Hepatocyte (in vitro differentiated cells): ENCODE results near the gene UBE2L3. TPM values are rescaled to one million over a fixed set of nuclear protein-coding genes. Genes with fewer than 3 reads are reported as not detected.

ENCODE experiments used
- DNase-seq: peaks from one replicate; pipeline ENCODE4 v3.0.0-alpha.2; 2016; ENCODE audit warnings: low spot score
- H2AFZ ChIP-seq: fragments of 200-600 bp; sonication (generic); 2 replicates; pipeline ENCODE4 v1.6.0; 2016; ENCODE audit warnings: antibody characterized with exemption, mild to moderate bottlenecking
- H3K27ac ChIP-seq: fragments of 200-600 bp; sonication (generic); 2 replicates; pipeline ENCODE4 v1.5.1; 2016; ENCODE audit warnings: mild to moderate bottlenecking
- H3K27me3 ChIP-seq: fragments of 200-600 bp; sonication (generic); 2 replicates; pipeline ENCODE4 v1.6.1; 2016
- H3K36me3 ChIP-seq: fragments of 200-600 bp; sonication (generic); replicated peaks from 2 replicates; pipeline ENCODE4 v1.5.1; 2016; ENCODE audit warnings: low read depth; ENCODE audit not compliant: insufficient read depth
- H3K4me1 ChIP-seq: fragments of 200-600 bp; sonication (generic); 2 replicates; pipeline ENCODE4 v1.5.1; 2016; ENCODE audit warnings: mild to moderate bottlenecking, moderate library complexity; ENCODE audit not compliant: insufficient read depth
- H3K4me2 ChIP-seq: fragments of 200-600 bp; sonication (generic); 2 replicates; pipeline ENCODE4 v1.6.0; 2016
- H3K4me3 ChIP-seq: fragments of 200-600 bp; sonication (generic); 2 replicates; pipeline ENCODE4 v1.5.1; 2016; ENCODE audit warnings: mild to moderate bottlenecking
- H3K79me2 ChIP-seq: fragments of 200-600 bp; sonication (generic); 2 replicates; pipeline ENCODE4 v1.6.0; 2017; ENCODE audit warnings: mild to moderate bottlenecking
- H3K9me2 ChIP-seq: fragments of 200-600 bp; sonication (generic); replicated peaks from 2 replicates; pipeline ENCODE4 v1.6.0; 2017; ENCODE audit warnings: mild to moderate bottlenecking; ENCODE audit not compliant: insufficient read depth
- H3K9me3 ChIP-seq: fragments of 200-600 bp; sonication (generic); 2 replicates; pipeline ENCODE4 v1.5.1; 2016; ENCODE audit warnings: low read depth, mild to moderate bottlenecking
- H4K20me1 ChIP-seq: fragments of 200-600 bp; sonication (generic); 2 replicates; pipeline ENCODE4 v1.6.0; 2016; ENCODE audit warnings: mild to moderate bottlenecking; ENCODE audit not compliant: insufficient read depth, poor library complexity, severe bottlenecking
- EZH2 ChIP-seq: fragments of 200-600 bp; sonication (generic); IDR thresholded peaks from 2 replicates; pipeline ENCODE4 v1.6.1; 2016; ENCODE audit warnings: antibody characterized with exemption, mild to moderate bottlenecking, borderline replicate concordance
- EZH2phosphoT487 ChIP-seq: fragments of 200-600 bp; sonication (generic); IDR thresholded peaks from one replicate; pipeline ENCODE4 v1.6.1; 2018; ENCODE audit warnings: antibody characterized with exemption, mild to moderate bottlenecking, low read depth, moderate library complexity; ENCODE audit not compliant: unreplicated experiment, severe bottlenecking
- WGBS: methylation state at CpG from one replicate; pipeline ENCODE4 v1.1.6; 2016; ENCODE audit warnings: low lambda C conversion rate; ENCODE audit errors: missing lambda C conversion rate; 5-methylcytosine and 5-hydroxymethylcytosine counted together
- polyA plus RNA-seq: library from polyadenylated mRNA; unstranded; fragments of >200 nt; fragmentation: Nextera tagmentation; extraction: Ambion mirVana; gene quantifications from 2 replicates; pipeline ENCODE4 v1.2.1, GENCODE V29; 2016
- total RNA-seq: library from RNA; depleted of rRNA; stranded (reverse); fragments of >200 nt; gene quantifications from 2 replicates; pipeline ENCODE4 v1.2.3, GENCODE V29; 2014
- TF ChIP-seq, protein P1 (sequence below): fragments of 200-600 bp; sonication (generic); IDR thresholded peaks from 2 replicates; pipeline ENCODE4 v1.5.1; 2016; ENCODE audit warnings: antibody characterized with exemption, mild to moderate bottlenecking; ENCODE audit not compliant: poor library complexity

UBE2L3 gene
- total and polyA plus RNA-seq, 2 experiments from 2014 or later: 49.3 to 91.0 TPM

DNA sequence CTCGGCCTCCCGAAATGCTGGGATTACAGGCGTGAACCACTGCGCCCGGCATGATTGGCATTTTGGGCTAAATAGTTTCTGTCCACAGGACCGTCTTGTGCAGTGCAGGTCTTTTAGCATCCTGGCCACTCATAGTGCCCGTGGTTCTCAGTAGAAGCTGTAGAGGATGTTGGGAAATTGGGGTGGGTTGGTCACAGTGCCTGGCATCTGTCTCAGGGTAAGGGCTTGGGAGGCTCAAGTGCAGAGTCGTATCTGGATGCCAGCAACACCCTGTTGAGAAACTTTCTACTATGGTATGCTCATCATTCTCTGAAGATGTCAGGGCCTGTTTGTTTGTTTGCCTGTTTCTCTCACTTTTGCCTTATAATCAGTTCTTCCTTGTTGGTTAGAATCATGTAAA, 21.9 kb downstream of the UBE2L3 start:
- no peaks in the 10 kb centered on the region for H3K4me1 ChIP-seq

DNA sequence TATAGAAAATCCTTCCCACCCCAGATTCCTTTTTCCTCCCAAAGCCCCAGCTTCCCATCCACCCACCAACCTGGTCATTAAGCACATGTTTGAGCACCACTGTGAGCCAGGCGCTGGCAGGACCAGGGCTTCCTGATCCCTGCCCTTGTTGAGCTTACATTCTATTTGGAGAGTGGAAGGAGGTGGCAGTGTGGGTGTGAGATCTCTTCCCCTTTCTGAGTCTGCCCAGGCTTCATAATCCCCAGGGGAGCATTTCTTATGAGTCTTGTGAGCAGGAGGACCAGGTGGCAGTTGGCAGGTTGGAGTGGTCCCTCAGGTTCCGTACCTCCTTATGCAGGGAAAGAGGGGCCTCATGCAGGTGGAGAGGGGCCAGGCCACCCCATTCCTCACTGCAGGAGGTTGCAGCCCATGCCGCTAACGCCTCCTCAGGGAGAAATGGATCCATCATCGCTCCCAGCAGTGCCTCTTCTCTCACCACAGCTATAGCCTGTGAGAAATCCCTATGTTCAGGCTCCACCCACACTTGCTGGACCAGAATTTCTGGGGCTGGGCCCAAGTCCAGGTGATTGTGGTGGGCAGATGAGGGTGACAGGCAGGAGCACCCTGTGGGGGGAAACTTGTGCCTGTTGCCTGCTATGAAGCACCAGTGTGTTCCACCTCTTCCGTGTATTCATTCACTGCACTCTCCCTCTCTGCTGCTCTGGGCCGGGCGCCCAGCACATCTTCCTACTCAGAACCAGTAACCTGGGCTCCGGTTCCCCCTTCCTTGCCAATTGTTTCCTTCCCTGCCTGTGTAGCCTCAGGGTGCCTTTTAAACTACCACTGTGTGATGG, 23.5 kb downstream of the UBE2L3 start:
- Histone ChIP-seq H3K4me3 (no peak overlapping the region), H2AFZ (no peak overlapping the region), H3K9me2 (no peaks in the 10 kb centered on the region), H3K36me3 (no peaks in the 10 kb centered on the region), H3K4me2 (no peak overlapping the region), H3K27me3 (no peaks in the 10 kb centered on the region), H3K9me3 (no peaks in the 10 kb centered on the region), H4K20me1 (peaks cover 99% of the 10 kb centered on the region), H3K79me2 (peaks cover 100% of the 10 kb centered on the region), H3K4me1 (no peaks in the 10 kb centered on the region), H3K27ac (no peak overlapping the region)
- DNase-seq: no peak
- 92% methylated on average over 9 of the region's 9 CpGs for WGBS
- TF ChIP-seq EZH2phosphoT487: no peak
- TF ChIP-seq, protein P1, sequence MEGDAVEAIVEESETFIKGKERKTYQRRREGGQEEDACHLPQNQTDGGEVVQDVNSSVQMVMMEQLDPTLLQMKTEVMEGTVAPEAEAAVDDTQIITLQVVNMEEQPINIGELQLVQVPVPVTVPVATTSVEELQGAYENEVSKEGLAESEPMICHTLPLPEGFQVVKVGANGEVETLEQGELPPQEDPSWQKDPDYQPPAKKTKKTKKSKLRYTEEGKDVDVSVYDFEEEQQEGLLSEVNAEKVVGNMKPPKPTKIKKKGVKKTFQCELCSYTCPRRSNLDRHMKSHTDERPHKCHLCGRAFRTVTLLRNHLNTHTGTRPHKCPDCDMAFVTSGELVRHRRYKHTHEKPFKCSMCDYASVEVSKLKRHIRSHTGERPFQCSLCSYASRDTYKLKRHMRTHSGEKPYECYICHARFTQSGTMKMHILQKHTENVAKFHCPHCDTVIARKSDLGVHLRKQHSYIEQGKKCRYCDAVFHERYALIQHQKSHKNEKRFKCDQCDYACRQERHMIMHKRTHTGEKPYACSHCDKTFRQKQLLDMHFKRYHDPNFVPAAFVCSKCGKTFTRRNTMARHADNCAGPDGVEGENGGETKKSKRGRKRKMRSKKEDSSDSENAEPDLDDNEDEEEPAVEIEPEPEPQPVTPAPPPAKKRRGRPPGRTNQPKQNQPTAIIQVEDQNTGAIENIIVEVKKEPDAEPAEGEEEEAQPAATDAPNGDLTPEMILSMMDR: no peak
- TF ChIP-seq EZH2: no peak

More for the DNA sequence above, 21.9 kb downstream of the UBE2L3 start:
- Histone ChIP-seq H3K9me2 (no peaks in the 10 kb centered on the region), H4K20me1 (peaks cover 100% of the 10 kb centered on the region), H2AFZ (no peak overlapping the region), H3K9me3 (no peaks in the 10 kb centered on the region), H3K79me2 (peaks cover 100% of the 10 kb centered on the region), H3K36me3 (no peaks in the 10 kb centered on the region), H3K4me2 (no peak overlapping the region), H3K27ac (no peak overlapping the region), H3K27me3 (no peaks in the 10 kb centered on the region), H3K4me3 (no peak overlapping the region)
- no peak for DNase-seq
- TF ChIP-seq EZH2phosphoT487: no peak
- no peak for TF ChIP-seq EZH2
- TF ChIP-seq, protein P1: no peak
- WGBS: 92% methylated on average over 8 of the region's 8 CpGs

DNA sequence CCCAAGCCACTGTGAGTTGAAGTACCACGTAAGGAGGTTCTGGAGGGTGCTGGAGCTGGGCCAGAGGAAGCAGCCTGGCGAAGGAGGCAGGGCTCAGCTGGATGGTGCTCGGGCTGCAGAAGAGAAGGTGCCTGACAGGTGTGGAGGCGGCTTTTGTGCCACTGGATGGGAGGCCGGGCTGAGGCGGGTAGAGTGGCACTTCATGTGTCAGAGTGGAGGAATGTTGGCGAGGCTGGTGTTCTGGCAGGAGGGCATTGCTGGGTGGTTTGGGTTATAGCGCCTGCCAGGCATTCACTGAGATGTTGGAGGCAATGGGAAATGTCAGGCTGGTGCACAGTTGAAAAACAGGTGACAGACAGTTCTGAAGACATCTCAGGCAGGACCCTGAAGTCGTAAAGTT, 24.2 kb downstream of the UBE2L3 start:
- no peak for DNase-seq
- no peaks in the 10 kb centered on the region for H3K36me3 ChIP-seq
- no peak overlapping the region for H3K27ac ChIP-seq
- H3K27me3 ChIP-seq: no peaks in the 10 kb centered on the region
- no peaks in the 10 kb centered on the region for H3K9me3 ChIP-seq
- no peaks in the 10 kb centered on the region for H3K9me2 ChIP-seq
- H3K79me2 ChIP-seq: peaks cover 100% of the 10 kb centered on the region
- WGBS: 90% methylated on average over 9 of the region's 9 CpGs
- H4K20me1 ChIP-seq: peaks cover 98% of the 10 kb centered on the region
- no peak overlapping the region for H3K4me2 ChIP-seq
- no peaks in the 10 kb centered on the region for H3K4me1 ChIP-seq
- no peak overlapping the region for H3K4me3 ChIP-seq
- H2AFZ ChIP-seq: no peak overlapping the region
- TF ChIP-seq EZH2phosphoT487 (no peak), EZH2 (no peak)
- TF ChIP-seq, protein P1: no peak
